Measurements from ENCODE around the gene KSR2.

KSR2 gene

GRCh38 chr12:117555889-117556288 is 412.9 kb downstream of the KSR2 start (continued):
- no peak for TF ChIP-seq SP2 (tag by site-specific recombination; IDR thresholded peaks at IDR 0.05)

GRCh38 chr12:117552971-117553370 is 415.8 kb downstream of the KSR2 start:
- POLR2A ChIA-PET = no interaction called here
- no peaks in the 10 kb centered on the region for H3K36me3 ChIP-seq (ENCODE audit: control insufficient read depth in 2 of 2, insufficient read depth in 1 of 2, low read length in 2 of 2)
- no peak for TF ChIP-seq KLF16 (tag by site-specific recombination; IDR thresholded peaks at IDR 0.05)
- no peaks in the 10 kb centered on the region for H3K9me3 ChIP-seq (ENCODE audit: control insufficient read depth, insufficient read depth, low read depth, low read length)
- no peaks in the 10 kb centered on the region for H3K4me1 ChIP-seq (ENCODE audit: control insufficient read depth, insufficient read depth, low read length)
- H3K4me3 ChIP-seq (ENCODE audit: low read depth, low read length) = no peak overlapping the region
- CTCF ChIA-PET = no interaction called here
- no peak overlapping the region for H3K27ac ChIP-seq (ENCODE audit: extremely low read depth, low read depth, low read length)

- no peak for TF ChIP-seq ZNF366 (tag by site-specific recombination; conservative IDR thresholded peaks at IDR 0.05)
- no peak for TF ChIP-seq SP3 (tag by site-specific recombination; IDR thresholded peaks at IDR 0.05)
- no peak for TF ChIP-seq ZBTB49 (tag by site-specific recombination; IDR thresholded peaks at IDR 0.05; ENCODE audit: low read depth)
- TF ChIP-seq ZNF112 (tag by site-specific recombination; IDR thresholded peaks at IDR 0.05) = no peak
- TF ChIP-seq ZNF341 (tag by site-specific recombination; IDR thresholded peaks at IDR 0.05; ENCODE audit: low read depth) = no peak
- TF ChIP-seq ZNF175 (tag by site-specific recombination; IDR thresholded peaks at IDR 0.05) = no peak
- TF ChIP-seq ZNF600 (tag by site-specific recombination; IDR thresholded peaks at IDR 0.05) = no peak
- TF ChIP-seq ZNF555 (tag by site-specific recombination; conservative IDR thresholded peaks at IDR 0.05) = no peak
- TF ChIP-seq PRDM4 (tag by site-specific recombination; IDR thresholded peaks at IDR 0.05) = no peak
- no peak for TF ChIP-seq ZNF416 (tag by site-specific recombination; IDR thresholded peaks at IDR 0.05)
- TF ChIP-seq MYNN (tag by site-specific recombination; IDR thresholded peaks at IDR 0.05; ENCODE audit: borderline replicate concordance) = no peak
- no peak for TF ChIP-seq ZNF223 (tag by site-specific recombination; IDR thresholded peaks at IDR 0.05)
- TF ChIP-seq ZNF585B (tag by site-specific recombination; IDR thresholded peaks at IDR 0.05) = no peak
- no peak for TF ChIP-seq BCL6B (tag by site-specific recombination; IDR thresholded peaks at IDR 0.05)
- no peak for TF ChIP-seq ZNF791 (tag by site-specific recombination; IDR thresholded peaks at IDR 0.05)
- TF ChIP-seq KLF16 (tag by site-specific recombination; IDR thresholded peaks at IDR 0.05) = no peak
- TF ChIP-seq ZNF302 (tag by site-specific recombination; IDR thresholded peaks at IDR 0.05; ENCODE audit: low read depth) = no peak
Measured at GRCh38 chr12:117551665-117552064, 417.1 kb downstream of the KSR2 start.

More at GRCh38 chr12:117551665-117552064, 417.1 kb downstream of the KSR2 start:
- CTCF ChIA-PET = interaction anchor here (0.6 to 0.9 kb wide), 3 partner anchors 11 to 300 kb away, joined by 3 to 6 read pairs (median 5); no protein-coding TSS in a partner anchor
- POLR2A ChIA-PET = no interaction called here
- no peak overlapping the region for H3K4me3 ChIP-seq (ENCODE audit: low read depth, low read length)
- H3K4me1 ChIP-seq (ENCODE audit: control insufficient read depth, insufficient read depth, low read length) = no peaks in the 10 kb centered on the region
- no peaks in the 10 kb centered on the region for H3K36me3 ChIP-seq (ENCODE audit: control insufficient read depth in 2 of 2, insufficient read depth in 1 of 2, low read length in 2 of 2)
- H3K9me3 ChIP-seq (ENCODE audit: control insufficient read depth, insufficient read depth, low read depth, low read length) = no peaks in the 10 kb centered on the region
- no peak overlapping the region for H3K27ac ChIP-seq (ENCODE audit: extremely low read depth, low read depth, low read length)

All from HEK293 (cell line).